ENCODE results near the gene GALNT17.

DNA sequence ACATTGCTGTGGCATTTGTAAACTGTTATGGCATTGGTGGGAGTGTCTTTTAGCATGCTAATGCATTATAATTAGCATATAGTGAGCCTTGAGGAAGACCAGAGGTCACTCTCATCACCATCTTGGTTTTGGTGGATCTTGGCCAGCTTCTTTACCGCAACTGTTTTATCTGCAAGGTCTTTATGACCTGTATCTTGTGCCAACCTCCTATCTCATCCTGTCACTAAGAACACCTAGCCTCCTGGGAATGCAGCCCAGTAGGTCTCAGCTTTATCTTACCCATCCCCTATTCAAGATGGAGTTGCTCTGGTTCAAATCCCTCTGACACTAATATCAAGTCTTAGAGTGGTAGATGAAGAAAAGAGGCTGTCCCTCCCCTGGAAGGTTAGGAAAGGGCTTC, 506.2 kb downstream of the GALNT17 start:
- TF ChIP-seq, protein P1, sequence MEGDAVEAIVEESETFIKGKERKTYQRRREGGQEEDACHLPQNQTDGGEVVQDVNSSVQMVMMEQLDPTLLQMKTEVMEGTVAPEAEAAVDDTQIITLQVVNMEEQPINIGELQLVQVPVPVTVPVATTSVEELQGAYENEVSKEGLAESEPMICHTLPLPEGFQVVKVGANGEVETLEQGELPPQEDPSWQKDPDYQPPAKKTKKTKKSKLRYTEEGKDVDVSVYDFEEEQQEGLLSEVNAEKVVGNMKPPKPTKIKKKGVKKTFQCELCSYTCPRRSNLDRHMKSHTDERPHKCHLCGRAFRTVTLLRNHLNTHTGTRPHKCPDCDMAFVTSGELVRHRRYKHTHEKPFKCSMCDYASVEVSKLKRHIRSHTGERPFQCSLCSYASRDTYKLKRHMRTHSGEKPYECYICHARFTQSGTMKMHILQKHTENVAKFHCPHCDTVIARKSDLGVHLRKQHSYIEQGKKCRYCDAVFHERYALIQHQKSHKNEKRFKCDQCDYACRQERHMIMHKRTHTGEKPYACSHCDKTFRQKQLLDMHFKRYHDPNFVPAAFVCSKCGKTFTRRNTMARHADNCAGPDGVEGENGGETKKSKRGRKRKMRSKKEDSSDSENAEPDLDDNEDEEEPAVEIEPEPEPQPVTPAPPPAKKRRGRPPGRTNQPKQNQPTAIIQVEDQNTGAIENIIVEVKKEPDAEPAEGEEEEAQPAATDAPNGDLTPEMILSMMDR (IDR thresholded peaks at IDR 0.05; ENCODE audit: poor library complexity, severe bottlenecking): no peak
- no peak for TF ChIP-seq EZH2 (IDR thresholded peaks at IDR 0.05; ENCODE audit: borderline replicate concordance, insufficient read depth, low read length, poor library complexity, severe bottlenecking)
- TF ChIP-seq TAF1 (IDR thresholded peaks at IDR 0.05; ENCODE audit: low read depth): no peak
- no peak for TF ChIP-seq POLR2AphosphoS5 (IDR thresholded peaks at IDR 0.05)
- TF ChIP-seq SMC3 (conservative IDR thresholded peaks at IDR 0.05; ENCODE audit: poor library complexity): no peak
- no peak for TF ChIP-seq EP300 (conservative IDR thresholded peaks at IDR 0.05; ENCODE audit: poor library complexity, severe bottlenecking)
- TF ChIP-seq, protein P2, sequence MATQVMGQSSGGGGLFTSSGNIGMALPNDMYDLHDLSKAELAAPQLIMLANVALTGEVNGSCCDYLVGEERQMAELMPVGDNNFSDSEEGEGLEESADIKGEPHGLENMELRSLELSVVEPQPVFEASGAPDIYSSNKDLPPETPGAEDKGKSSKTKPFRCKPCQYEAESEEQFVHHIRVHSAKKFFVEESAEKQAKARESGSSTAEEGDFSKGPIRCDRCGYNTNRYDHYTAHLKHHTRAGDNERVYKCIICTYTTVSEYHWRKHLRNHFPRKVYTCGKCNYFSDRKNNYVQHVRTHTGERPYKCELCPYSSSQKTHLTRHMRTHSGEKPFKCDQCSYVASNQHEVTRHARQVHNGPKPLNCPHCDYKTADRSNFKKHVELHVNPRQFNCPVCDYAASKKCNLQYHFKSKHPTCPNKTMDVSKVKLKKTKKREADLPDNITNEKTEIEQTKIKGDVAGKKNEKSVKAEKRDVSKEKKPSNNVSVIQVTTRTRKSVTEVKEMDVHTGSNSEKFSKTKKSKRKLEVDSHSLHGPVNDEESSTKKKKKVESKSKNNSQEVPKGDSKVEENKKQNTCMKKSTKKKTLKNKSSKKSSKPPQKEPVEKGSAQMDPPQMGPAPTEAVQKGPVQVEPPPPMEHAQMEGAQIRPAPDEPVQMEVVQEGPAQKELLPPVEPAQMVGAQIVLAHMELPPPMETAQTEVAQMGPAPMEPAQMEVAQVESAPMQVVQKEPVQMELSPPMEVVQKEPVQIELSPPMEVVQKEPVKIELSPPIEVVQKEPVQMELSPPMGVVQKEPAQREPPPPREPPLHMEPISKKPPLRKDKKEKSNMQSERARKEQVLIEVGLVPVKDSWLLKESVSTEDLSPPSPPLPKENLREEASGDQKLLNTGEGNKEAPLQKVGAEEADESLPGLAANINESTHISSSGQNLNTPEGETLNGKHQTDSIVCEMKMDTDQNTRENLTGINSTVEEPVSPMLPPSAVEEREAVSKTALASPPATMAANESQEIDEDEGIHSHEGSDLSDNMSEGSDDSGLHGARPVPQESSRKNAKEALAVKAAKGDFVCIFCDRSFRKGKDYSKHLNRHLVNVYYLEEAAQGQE (IDR thresholded peaks at IDR 0.05; ENCODE audit: borderline replicate concordance): no peak

Data from neural cell (in vitro differentiated cells).